ENCODE data around the gene TAX1BP1.

The TAX1BP1 gene

DNA sequence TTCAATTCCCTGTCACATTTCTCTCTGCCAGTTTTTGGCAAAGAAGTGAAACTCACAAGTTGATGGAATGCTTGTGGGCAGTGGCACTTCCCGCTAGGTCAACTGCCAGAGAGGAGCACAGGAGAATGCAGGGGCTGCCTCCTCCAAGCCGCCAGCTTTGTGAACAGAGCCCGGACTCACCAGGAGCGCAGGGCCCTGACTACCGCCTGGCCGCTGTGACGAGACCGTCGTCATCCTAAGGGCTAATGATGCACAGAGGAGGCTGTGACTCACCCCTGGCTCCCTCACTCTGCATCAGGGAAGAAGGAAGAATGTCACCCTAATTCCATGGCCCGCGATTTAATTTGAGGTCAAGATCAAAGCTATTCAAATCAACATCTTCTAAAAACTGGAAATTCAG is 123.9 kb downstream of the TAX1BP1 start:
- ChIA-PET CTCF (no interaction called here), POLR2A (no interaction called here)
- DNase-seq (ENCODE audit: low read depth, low spot score): no peak
- TF ChIP-seq, protein P1, sequence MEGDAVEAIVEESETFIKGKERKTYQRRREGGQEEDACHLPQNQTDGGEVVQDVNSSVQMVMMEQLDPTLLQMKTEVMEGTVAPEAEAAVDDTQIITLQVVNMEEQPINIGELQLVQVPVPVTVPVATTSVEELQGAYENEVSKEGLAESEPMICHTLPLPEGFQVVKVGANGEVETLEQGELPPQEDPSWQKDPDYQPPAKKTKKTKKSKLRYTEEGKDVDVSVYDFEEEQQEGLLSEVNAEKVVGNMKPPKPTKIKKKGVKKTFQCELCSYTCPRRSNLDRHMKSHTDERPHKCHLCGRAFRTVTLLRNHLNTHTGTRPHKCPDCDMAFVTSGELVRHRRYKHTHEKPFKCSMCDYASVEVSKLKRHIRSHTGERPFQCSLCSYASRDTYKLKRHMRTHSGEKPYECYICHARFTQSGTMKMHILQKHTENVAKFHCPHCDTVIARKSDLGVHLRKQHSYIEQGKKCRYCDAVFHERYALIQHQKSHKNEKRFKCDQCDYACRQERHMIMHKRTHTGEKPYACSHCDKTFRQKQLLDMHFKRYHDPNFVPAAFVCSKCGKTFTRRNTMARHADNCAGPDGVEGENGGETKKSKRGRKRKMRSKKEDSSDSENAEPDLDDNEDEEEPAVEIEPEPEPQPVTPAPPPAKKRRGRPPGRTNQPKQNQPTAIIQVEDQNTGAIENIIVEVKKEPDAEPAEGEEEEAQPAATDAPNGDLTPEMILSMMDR (IDR thresholded peaks at IDR 0.05; ENCODE audit: insufficient read depth, low read length, missing control alignments): no peak
- no peak overlapping the region for H3K4me3 ChIP-seq (ENCODE audit: low read depth, low read length)

DNA sequence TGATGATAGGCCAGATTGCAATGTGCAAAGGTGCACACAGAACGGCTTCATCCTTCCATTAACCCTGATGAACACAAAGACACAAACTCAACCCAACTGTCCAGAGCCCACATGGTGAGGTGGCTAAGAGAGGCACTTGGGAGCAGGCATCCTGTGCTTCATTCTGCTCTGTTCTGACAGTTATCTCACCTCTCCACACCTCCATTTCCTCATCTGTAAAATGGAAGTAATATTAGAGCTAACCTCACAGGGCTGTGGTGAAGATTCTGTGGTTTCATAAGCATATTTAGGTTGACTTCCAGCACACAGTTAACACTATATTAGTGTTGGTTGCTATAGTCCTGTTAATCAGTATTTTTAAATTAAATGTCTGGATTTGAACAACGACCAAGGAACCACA is 126.3 kb downstream of the TAX1BP1 start:
- TF ChIP-seq, protein P1 (IDR thresholded peaks at IDR 0.05; ENCODE audit: insufficient read depth, low read length, missing control alignments): no peak
- CTCF ChIA-PET: no interaction called here
- no peak for DNase-seq (ENCODE audit: low read depth, low spot score)
- POLR2A ChIA-PET: no interaction called here
- no peak overlapping the region for H3K4me3 ChIP-seq (ENCODE audit: low read depth, low read length)

DNA sequence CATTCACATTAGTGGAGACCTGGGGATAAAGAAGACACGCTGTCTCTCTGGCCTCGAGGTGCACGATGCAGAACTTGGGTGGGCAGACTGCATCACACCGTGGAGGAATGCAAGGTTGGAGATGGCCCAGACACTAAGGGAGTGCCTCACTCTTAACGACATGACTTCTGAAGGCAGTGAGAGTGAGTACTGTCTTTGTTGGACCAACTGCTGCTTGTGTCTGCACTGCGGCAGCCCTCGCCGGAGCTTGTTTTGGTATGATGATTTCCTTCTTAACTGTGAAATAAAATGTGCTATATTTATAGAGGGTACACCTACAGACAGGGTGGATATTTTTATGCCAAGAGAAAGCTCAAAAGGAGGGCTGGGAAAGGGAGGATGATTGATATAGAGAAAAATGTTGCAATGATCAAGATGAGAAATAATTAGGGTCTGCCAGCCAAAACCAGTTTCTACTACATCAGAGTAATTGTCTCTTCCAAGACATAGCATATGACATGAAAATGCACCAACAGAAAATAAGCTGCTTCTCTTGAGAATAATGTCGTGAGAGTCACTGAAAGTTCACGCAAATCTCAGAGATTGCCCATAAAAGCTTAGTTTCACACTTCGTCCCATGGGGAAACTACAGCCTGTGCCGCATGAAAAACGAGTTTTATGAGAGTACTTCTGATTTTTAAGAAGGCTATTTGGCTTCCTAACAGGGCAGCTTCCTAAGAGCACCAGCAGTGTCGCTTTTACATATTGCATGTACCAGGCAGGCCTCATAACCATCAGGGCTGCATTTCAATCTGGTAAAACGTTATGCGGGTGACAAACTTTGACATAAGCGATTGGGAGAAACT is 127.1 kb downstream of the TAX1BP1 start:
- TF ChIP-seq, protein P1 (IDR thresholded peaks at IDR 0.05; ENCODE audit: insufficient read depth, low read length, missing control alignments): no peak
- POLR2A ChIA-PET: no interaction called here
- CTCF ChIA-PET: no interaction called here

DNA sequence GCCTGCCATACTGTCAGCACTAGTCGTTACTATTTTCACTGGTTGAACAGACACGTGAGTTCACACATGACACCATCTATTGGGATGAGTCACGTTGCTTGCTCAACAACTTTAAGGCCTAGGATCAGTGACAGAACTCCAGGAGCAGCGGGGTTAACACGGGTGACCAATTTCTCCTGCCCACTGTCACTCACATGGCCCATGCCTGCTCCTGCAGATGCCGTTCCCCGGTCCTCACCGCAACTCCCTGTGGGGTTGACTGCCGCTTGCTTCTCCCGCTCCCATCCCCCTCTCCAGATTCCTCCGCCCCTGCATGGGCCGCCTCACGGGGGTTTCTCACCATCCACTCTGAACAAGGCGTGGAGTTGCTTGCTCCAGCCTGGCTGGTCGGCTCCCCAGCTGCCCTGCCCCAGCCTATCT is 128.2 kb downstream of the TAX1BP1 start:
- TF ChIP-seq, protein P1 (IDR thresholded peaks at IDR 0.05; ENCODE audit: insufficient read depth, low read length, missing control alignments): no peak
- ChIA-PET POLR2A (no interaction called here), CTCF (no interaction called here)
- H3K4me3 ChIP-seq (ENCODE audit: low read depth, low read length): no peak overlapping the region
- no peak for DNase-seq (ENCODE audit: low read depth, low spot score)

More for the DNA sequence above, 127.1 kb downstream of the TAX1BP1 start:
- no peak overlapping the region for H3K4me3 ChIP-seq (ENCODE audit: low read depth, low read length)
- no peak for DNase-seq (ENCODE audit: low read depth, low spot score)

DNA sequence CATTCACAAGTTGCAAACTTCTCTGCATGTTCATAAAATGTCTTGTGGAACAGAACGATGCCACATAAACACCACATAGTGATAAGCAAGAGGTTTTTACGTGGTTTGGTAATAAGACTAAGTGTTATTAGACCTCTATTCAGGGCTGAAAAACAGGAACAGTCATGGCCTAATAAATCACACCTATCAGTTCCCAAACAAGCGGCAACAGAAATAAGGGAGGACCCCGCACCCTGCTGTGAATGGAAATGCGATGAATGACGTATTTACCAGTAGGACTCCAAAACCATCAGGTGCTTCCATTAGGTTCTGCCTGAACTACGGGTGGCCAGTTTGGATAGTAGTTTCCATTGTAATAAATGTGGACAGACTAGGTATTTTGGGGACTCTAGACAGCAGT is 129.1 kb downstream of the TAX1BP1 start:
- ChIA-PET POLR2A (no interaction called here), CTCF (no interaction called here)
- DNase-seq (ENCODE audit: low read depth, low spot score): no peak
- TF ChIP-seq, protein P1 (IDR thresholded peaks at IDR 0.05; ENCODE audit: insufficient read depth, low read length, missing control alignments): no peak
- H3K4me3 ChIP-seq (ENCODE audit: low read depth, low read length): no peak overlapping the region

DNA sequence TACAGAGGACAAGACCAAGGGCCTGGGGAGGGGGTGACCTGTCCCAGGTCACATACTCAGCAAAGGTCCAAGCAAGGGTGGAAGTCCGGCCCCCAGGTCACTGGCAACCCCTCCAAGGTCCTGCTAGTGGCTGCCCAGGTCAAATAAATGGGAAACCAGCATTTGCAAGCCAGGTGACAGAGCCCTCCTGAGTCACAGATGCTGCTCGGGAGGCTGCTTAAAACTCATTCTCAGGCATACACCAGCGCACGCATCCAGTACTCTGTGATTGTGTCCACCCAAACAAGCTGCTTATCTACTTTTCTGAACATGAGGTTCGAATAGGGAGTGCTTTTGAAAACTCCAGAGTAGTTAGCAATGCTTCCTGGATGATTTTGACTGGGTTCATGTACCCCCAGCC is 130.6 kb downstream of the TAX1BP1 start:
- DNase-seq (ENCODE audit: low read depth, low spot score): no peak
- ChIA-PET CTCF (interaction anchor here (1.0 kb wide), 1 partner anchor 150 kb away, joined by 3 read pairs; no protein-coding TSS in a partner anchor), POLR2A (no interaction called here)
- no peak overlapping the region for H3K4me3 ChIP-seq (ENCODE audit: low read depth, low read length)
- TF ChIP-seq, protein P1 (IDR thresholded peaks at IDR 0.05; ENCODE audit: insufficient read depth, low read length, missing control alignments): no peak
